Measurements from ENCODE around the gene LRMDA.

Gene LRMDA

GRCh38 chr10:76251841-76252671, 820.6 kb downstream of the LRMDA start:
- H3K4me2 ChIP-seq (ENCODE audit: low read length) = no peak overlapping the region
- H3K4me1 ChIP-seq (ENCODE audit: low read length) = no peaks in the 10 kb centered on the region
- no peak for TF ChIP-seq EZH2phosphoT487 (IDR thresholded peaks at IDR 0.05; ENCODE audit: low read depth)
- TF ChIP-seq, protein P1, sequence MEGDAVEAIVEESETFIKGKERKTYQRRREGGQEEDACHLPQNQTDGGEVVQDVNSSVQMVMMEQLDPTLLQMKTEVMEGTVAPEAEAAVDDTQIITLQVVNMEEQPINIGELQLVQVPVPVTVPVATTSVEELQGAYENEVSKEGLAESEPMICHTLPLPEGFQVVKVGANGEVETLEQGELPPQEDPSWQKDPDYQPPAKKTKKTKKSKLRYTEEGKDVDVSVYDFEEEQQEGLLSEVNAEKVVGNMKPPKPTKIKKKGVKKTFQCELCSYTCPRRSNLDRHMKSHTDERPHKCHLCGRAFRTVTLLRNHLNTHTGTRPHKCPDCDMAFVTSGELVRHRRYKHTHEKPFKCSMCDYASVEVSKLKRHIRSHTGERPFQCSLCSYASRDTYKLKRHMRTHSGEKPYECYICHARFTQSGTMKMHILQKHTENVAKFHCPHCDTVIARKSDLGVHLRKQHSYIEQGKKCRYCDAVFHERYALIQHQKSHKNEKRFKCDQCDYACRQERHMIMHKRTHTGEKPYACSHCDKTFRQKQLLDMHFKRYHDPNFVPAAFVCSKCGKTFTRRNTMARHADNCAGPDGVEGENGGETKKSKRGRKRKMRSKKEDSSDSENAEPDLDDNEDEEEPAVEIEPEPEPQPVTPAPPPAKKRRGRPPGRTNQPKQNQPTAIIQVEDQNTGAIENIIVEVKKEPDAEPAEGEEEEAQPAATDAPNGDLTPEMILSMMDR (IDR thresholded peaks at IDR 0.05; ENCODE audit: low read depth, low read length) = no peak
- no peaks in the 10 kb centered on the region for H3K36me3 ChIP-seq (replicated peaks; ENCODE audit: low read depth, low read length)
- no peak overlapping the region for H3K27ac ChIP-seq (ENCODE audit: low read length)
- H3K4me3 ChIP-seq (ENCODE audit: low read length) = no peak overlapping the region
- H3K27me3 ChIP-seq (ENCODE audit: low read depth, low read length) = no peaks in the 10 kb centered on the region
- no peaks in the 10 kb centered on the region for H3K9me3 ChIP-seq (ENCODE audit: insufficient read depth, low read length)
- no peak overlapping the region for H3K9ac ChIP-seq (ENCODE audit: low read length)
- H4K20me1 ChIP-seq (ENCODE audit: insufficient read depth, low read length) = no peaks in the 10 kb centered on the region
- no peaks in the 10 kb centered on the region for H3K79me2 ChIP-seq (ENCODE audit: low read length)
- no peak overlapping the region for H2AFZ ChIP-seq (ENCODE audit: low read depth, low read length)

GRCh38 chr10:76252733-76253132, 821.3 kb downstream of the LRMDA start:
- no peak overlapping the region for H2AFZ ChIP-seq (ENCODE audit: low read depth, low read length)
- H4K20me1 ChIP-seq (ENCODE audit: insufficient read depth, low read length) = no peaks in the 10 kb centered on the region
- H3K4me3 ChIP-seq (ENCODE audit: low read length) = no peak overlapping the region
- no peak overlapping the region for H3K9ac ChIP-seq (ENCODE audit: low read length)
- no peaks in the 10 kb centered on the region for H3K9me3 ChIP-seq (ENCODE audit: insufficient read depth, low read length)
- H3K4me2 ChIP-seq (ENCODE audit: low read length) = no peak overlapping the region
- no peaks in the 10 kb centered on the region for H3K79me2 ChIP-seq (ENCODE audit: low read length)
- H3K36me3 ChIP-seq (replicated peaks; ENCODE audit: low read depth, low read length) = no peaks in the 10 kb centered on the region
- no peaks in the 10 kb centered on the region for H3K27me3 ChIP-seq (ENCODE audit: low read depth, low read length)
- H3K4me1 ChIP-seq (ENCODE audit: low read length) = no peaks in the 10 kb centered on the region
- H3K27ac ChIP-seq (ENCODE audit: low read length) = no peak overlapping the region
- TF ChIP-seq EZH2phosphoT487 (IDR thresholded peaks at IDR 0.05; ENCODE audit: low read depth) = no peak
- TF ChIP-seq, protein P1 (IDR thresholded peaks at IDR 0.05; ENCODE audit: low read depth, low read length) = no peak

GRCh38 chr10:76255241-76255640, 823.8 kb downstream of the LRMDA start:
- no peaks in the 10 kb centered on the region for H3K36me3 ChIP-seq (replicated peaks; ENCODE audit: low read depth, low read length)
- H3K4me1 ChIP-seq (ENCODE audit: low read length) = no peaks in the 10 kb centered on the region
- no peak overlapping the region for H3K4me2 ChIP-seq (ENCODE audit: low read length)
- H3K9ac ChIP-seq (ENCODE audit: low read length) = no peak overlapping the region
- no peaks in the 10 kb centered on the region for H3K9me3 ChIP-seq (ENCODE audit: insufficient read depth, low read length)
- no peaks in the 10 kb centered on the region for H4K20me1 ChIP-seq (ENCODE audit: insufficient read depth, low read length)
- no peaks in the 10 kb centered on the region for H3K79me2 ChIP-seq (ENCODE audit: low read length)
- no peak overlapping the region for H3K4me3 ChIP-seq (ENCODE audit: low read length)
- no peaks in the 10 kb centered on the region for H3K27me3 ChIP-seq (ENCODE audit: low read depth, low read length)
- no peak overlapping the region for H3K27ac ChIP-seq (ENCODE audit: low read length)
- TF ChIP-seq, protein P1 (IDR thresholded peaks at IDR 0.05; ENCODE audit: low read depth, low read length) = no peak
- TF ChIP-seq EZH2phosphoT487 (IDR thresholded peaks at IDR 0.05; ENCODE audit: low read depth) = no peak
- no peak overlapping the region for H2AFZ ChIP-seq (ENCODE audit: low read depth, low read length)

GRCh38 chr10:76257816-76258215, 826.4 kb downstream of the LRMDA start:
- no peak overlapping the region for H3K4me3 ChIP-seq (ENCODE audit: low read length)
- no peak overlapping the region for H3K4me2 ChIP-seq (ENCODE audit: low read length)
- H4K20me1 ChIP-seq (ENCODE audit: insufficient read depth, low read length) = no peaks in the 10 kb centered on the region
- TF ChIP-seq, protein P1 (IDR thresholded peaks at IDR 0.05; ENCODE audit: low read depth, low read length) = no peak
- TF ChIP-seq EZH2phosphoT487 (IDR thresholded peaks at IDR 0.05; ENCODE audit: low read depth) = no peak
- H3K27me3 ChIP-seq (ENCODE audit: low read depth, low read length) = no peaks in the 10 kb centered on the region
- no peak overlapping the region for H3K9ac ChIP-seq (ENCODE audit: low read length)
- no peaks in the 10 kb centered on the region for H3K9me3 ChIP-seq (ENCODE audit: insufficient read depth, low read length)
- no peak overlapping the region for H2AFZ ChIP-seq (ENCODE audit: low read depth, low read length)
- no peaks in the 10 kb centered on the region for H3K4me1 ChIP-seq (ENCODE audit: low read length)
- H3K27ac ChIP-seq (ENCODE audit: low read length) = no peak overlapping the region
- H3K79me2 ChIP-seq (ENCODE audit: low read length) = no peaks in the 10 kb centered on the region
- H3K36me3 ChIP-seq (replicated peaks; ENCODE audit: low read depth, low read length) = no peaks in the 10 kb centered on the region

All from OCI-LY3 (cell line).